ENCODE results near the gene DNAJC4.
A peak's percentile ranks its signal among the peaks of the same experiment; 100 is the strongest.

Gene DNAJC4

GRCh38 chr11:64230985-64231365 is 627 bp downstream of the DNAJC4 start:
- DNase-seq (ENCODE audit: low spot score) = no peak

- DNase-seq (ENCODE audit: low spot score) = no peak
These were observed 1.2 kb downstream of the DNAJC4 start for GRCh38 chr11:64231546-64231945.

GRCh38 chr11:64232182-64232966 is 2.0 kb downstream of the DNAJC4 start:
- DNase-seq (ENCODE audit: low spot score) = no peak

GRCh38 chr11:64232967-64233315 is 2.6 kb downstream of the DNAJC4 start:
- no peak for DNase-seq (ENCODE audit: low spot score)

- DNase-seq (ENCODE audit: low spot score) = peak; percentile 52
These were observed 3.7 kb downstream of the DNAJC4 start, which contains the start of gene VEGFB for GRCh38 chr11:64233913-64234586. Gene VEGFB, plus strand, starts transcription at chr11:64234584. Its CDS starts 250 bp downstream, at chr11:64234834.

- DNase-seq (ENCODE audit: low spot score) = no peak
These were observed 4.5 kb downstream of the DNAJC4 start for GRCh38 chr11:64234647-64235379.

- no peak for DNase-seq (ENCODE audit: low spot score)
These were observed 5.3 kb downstream of the DNAJC4 start for GRCh38 chr11:64235437-64236161.

- no peak for DNase-seq (ENCODE audit: low spot score)
These were observed 7.2 kb downstream of the DNAJC4 start for GRCh38 chr11:64237484-64237951.

- no peak for DNase-seq (ENCODE audit: low spot score)
These were observed 7.7 kb downstream of the DNAJC4 start for GRCh38 chr11:64238076-64238475.

- DNase-seq (ENCODE audit: low spot score) = no peak
These were observed 8.7 kb downstream of the DNAJC4 start for GRCh38 chr11:64238999-64239398.

- no peak for DNase-seq (ENCODE audit: low spot score)
These were observed 9.5 kb downstream of the DNAJC4 start for GRCh38 chr11:64239662-64240434.

- DNase-seq (ENCODE audit: low spot score) = peak; percentile 83
These were observed 10.3 kb downstream of the DNAJC4 start, which contains the start of gene FKBP2 for GRCh38 chr11:64240435-64241240. Gene FKBP2, plus strand, starts transcription at chr11:64241095. Its CDS starts 1,293 bp downstream, at chr11:64242388.

GRCh38 chr11:64241241-64241490 is 10.8 kb downstream of the DNAJC4 start:
- peak; percentile 82 for DNase-seq (ENCODE audit: low spot score)

- DNase-seq (ENCODE audit: low spot score) = no peak
These were observed 11.4 kb downstream of the DNAJC4 start for GRCh38 chr11:64241491-64242374.

GRCh38 chr11:64243236-64243854 is 13.0 kb downstream of the DNAJC4 start:
- DNase-seq (ENCODE audit: low spot score) = no peak

- no peak for DNase-seq (ENCODE audit: low spot score)
These were observed 13.8 kb downstream of the DNAJC4 start for GRCh38 chr11:64244107-64244506.

- no peak for DNase-seq (ENCODE audit: low spot score)
These were observed 14.6 kb downstream of the DNAJC4 start for GRCh38 chr11:64244966-64245365.

- no peak for DNase-seq (ENCODE audit: low spot score)
These were observed 15.1 kb downstream of the DNAJC4 start for GRCh38 chr11:64245401-64245796.

All from HuH-7 (cell line).